HUDEP-2 (cell line): ENCODE measurements around the gene HHLA2.
"Not testable (repeated sequence)": the region's sequence is repeated elsewhere in the genome, so short reads cannot be mapped to it uniquely, and the experiment has no call there.

ENCODE experiments used
- DNase-seq, 76 experiments: peaks; one replicate each; lab custom pipeline; 2025; ENCODE audit not compliant: unreplicated experiment in 76 of 76; lab: John Stamatoyannopoulos, UW

Gene HHLA2, protein sequence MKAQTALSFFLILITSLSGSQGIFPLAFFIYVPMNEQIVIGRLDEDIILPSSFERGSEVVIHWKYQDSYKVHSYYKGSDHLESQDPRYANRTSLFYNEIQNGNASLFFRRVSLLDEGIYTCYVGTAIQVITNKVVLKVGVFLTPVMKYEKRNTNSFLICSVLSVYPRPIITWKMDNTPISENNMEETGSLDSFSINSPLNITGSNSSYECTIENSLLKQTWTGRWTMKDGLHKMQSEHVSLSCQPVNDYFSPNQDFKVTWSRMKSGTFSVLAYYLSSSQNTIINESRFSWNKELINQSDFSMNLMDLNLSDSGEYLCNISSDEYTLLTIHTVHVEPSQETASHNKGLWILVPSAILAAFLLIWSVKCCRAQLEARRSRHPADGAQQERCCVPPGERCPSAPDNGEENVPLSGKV

DNA sequence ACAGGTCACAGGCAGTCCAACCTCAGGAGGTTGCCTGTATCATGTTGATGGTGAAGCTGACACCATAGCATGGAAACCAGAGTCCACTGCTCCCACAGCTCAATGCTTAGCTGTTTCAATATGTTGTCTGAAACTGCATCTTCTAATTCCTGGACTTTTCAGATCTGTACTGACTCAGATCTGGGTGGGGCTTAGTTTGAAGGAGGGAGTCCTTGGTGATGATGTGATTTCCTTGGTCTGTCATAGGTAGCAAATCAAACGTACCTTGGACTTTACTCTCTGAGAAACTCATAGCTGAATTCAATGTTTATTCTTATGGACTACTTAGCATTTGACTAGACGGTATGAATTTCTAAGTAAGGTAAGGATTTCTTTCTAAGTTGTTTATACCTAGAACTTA, at the start of gene HHLA2:
HHLA2 (plus strand) TSS at position 310 of the 400 bp plus-strand sequence. CDS start 55,266 bp downstream, outside the sequence.
- no peak for DNase-seq

DNA sequence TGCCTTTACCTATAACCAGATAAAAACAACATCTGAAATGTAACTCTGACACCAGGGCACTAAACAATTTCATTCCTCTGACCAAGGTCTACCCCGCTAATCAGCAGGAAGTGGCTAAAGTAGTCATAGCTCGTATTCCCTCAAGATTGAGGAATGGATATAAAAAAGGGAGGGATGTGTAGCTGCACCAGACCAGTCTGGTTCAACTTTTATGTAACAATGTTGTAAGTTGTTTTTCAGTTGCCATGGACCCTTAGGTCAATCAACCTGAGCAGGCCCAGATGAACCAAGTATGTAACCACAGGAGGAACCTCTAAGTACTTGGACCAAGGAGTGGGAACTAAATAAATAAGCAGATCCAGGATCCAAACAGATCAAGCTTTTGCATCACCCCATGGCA, 45.7 kb upstream of the HHLA2 start:
- DNase-seq: no peak

DNA sequence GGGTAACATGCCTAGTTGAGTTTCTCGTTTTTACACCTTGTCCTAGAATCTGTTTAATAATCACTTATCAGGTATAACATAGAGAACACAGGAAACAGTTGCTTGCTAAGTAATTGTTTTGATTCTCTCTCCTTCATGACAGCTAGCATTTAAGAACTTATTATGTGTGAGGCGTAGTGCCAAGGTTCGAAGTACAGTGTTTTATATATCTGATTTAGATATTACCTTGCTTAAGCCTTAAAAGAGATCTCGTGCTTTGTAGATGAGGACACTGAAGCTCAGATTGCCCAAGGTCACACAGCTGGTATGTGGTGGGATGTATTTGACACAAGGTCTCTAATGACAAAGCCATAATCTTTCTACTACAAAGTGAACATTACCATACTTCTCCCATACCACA, 45.1 kb upstream of the HHLA2 start:
- no peak for DNase-seq

DNA sequence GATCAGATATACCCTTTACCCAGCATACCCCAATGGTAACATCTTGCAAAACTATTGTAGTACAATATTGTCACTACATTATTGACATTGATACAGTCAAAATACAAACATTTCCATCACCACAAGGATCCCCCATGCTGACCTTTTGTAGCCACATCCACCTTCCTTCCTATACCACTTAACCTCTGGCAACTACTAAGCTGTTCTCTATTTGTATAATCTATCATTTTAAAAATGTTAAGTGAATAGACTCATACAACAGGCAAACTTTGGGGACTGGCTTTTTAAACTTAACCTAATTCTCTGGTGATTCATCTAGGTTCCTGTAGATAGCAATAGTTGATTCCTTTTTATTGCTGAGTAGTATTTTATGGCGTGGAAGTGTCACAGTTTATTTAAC, 44.5 kb upstream of the HHLA2 start:
- DNase-seq: no peak

DNA sequence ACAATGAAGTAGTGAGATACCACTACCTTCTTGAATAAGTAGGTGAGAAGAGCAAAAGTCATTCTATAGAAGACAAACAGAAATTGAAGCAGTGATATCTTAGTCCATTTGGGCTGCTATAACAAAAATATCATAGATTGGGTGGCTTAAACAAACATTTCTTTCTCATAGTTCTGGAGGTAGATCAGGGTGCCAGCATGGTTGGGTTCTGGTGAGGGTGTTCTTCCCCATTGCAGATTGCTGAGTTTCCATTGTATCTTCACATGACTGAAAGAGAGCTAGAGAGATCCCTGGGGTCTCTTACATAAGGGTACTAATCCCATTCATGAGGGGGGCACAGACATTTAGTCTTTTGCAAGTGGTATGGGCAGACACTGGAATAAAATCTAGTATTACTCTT, 41.2 kb upstream of the HHLA2 start:
- no peak for DNase-seq

DNA sequence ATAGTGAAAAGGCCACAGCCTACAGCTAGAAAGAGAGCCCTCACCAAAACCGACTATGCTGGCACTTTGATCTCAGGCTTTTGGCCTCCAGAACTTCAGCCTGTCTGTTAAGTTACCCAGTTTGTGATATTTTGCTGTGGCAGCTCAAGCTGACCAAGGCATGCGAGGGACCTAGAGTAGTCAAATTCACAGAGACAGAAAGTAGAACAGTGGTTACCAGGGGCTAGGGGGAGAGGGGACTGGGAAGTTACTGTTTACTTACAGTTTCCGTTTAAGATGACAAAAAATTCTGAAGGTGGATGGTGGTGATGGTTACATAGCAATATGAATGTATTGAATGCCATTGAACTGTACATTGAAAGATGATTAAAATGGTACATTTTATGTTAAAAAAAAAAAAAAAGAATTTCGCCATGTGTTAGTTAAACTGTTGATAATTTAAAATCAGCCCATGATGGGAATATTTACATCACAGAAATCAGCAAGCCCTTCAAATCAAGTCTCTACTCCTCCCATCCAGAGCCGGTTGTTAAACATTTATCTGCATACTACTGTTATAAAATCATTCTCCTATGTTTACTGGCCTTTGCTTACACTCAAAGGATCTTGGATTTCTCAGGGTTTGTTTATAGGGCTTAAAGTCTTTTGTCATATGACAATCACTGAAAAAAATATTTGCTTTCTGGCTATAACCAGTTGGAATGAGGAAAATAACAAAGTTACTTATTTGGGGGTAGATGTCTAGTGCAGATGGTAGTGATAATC, 31.6 kb upstream of the HHLA2 start:
- not testable (repeated sequence) for DNase-seq

DNA sequence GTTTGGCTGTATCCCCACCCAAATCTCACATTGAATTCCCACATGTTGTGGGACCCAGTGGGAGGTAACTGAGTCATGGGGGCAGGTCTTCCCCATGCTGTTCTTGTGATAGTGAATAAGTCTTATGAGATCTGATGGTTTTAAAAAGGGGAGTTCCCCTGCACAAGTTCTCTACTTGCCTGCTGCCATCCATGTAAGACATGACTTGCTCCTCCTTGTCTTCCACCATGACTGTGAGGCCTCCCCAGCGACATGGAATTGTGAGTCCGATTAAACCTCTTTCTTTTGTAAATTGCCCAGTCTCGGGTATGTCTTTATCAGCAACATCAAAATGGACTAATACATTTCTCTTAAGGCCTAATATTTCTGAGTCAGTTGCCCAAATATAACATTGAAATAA, 28.1 kb upstream of the HHLA2 start:
- DNase-seq: not testable (repeated sequence)

DNA sequence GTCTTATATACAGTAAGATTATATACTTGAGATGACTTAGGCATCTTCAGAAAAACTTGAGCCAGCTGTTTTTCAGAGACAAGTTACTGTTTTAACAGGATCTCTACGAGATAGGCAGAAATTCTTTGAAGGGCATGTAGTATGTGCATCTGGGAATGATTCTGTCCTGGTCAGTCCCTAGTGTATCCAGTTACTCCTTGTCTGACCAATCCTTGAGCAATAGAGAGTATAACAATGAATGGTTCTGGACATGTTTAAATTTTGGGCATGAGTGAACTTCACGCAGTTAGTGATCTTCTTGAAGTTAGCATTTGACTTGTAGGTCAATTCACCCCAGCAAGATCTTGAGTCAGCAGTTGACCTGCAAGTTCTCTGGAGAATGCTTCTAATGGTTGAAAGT, 24.7 kb upstream of the HHLA2 start:
- no peak for DNase-seq

DNA sequence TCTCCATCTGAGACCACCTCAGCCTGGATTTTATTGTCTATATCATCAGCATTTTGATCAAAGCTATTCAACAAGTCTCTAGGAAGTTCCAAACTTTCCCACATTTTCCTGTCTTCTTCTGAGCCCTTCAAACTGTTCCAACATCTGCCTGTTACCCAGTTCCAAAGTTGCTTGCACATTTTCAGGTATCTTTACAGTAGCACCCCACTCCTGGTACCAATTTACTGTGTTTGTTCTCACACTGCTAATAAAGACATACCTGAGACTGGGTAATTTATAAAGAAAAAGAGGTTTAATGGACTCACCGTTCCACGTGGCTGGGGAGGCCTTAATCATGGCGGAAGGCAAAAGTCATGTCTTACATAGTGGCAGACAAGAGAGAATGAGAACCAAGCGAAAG, 17.3 kb upstream of the HHLA2 start:
- not testable (repeated sequence) for DNase-seq

DNA sequence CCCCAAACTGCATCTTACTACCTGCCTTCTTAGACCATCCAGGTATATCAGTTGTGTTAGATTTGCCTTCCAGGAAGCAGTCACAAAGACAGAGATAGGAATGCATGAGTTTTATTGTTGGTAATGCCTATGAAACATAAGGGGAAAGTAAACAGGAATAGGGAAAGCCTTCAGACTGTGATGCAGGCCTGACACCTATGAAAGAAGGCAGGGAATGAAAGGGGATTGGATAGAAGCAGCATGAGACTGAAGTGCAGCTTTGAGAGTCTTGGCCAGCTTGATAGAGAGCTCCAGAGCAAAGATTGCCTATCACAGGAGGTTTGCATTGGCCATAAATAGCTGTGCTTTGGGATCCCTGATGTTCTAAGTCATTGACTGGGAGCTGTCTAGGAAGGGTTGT, 15.9 kb upstream of the HHLA2 start:
- no peak for DNase-seq

DNA sequence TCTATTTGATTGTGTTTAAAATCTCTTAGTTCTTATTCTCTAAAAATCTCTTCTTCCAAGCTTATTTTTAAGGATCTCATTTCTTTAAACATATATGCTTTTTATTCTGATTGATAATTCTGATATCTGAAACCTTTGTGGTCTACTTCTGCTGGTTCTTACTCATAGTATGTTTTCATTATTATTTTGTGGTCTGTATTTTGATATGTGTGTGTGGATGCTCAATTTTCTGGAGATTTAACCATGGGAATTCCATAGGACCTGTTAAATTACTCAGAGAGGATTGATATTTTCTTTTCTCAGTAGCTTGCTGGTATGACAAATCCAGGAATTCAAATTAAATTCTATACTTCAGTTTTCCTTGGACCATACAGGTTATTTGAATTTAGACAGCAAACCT, 14.7 kb upstream of the HHLA2 start:
- DNase-seq: no peak

DNA sequence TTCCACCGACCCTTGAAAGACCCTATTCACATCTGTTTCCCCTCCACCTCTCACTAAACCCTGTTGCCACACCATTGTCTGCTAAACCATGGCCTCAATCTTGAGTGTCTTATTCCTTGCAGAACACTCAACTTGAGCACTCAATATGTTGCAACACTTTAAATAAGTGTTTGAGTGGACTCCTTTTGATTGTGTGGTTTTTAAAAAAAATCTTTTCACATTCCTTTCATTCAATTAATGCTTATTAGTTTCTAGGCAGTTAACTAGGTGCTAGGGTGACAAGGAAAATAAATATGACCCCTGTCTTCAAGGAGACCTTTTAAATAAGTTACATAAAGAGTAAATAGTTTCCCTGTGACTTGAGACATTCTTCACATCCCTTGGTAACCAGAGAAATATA, 13.3 kb upstream of the HHLA2 start:
- DNase-seq: no peak

DNA sequence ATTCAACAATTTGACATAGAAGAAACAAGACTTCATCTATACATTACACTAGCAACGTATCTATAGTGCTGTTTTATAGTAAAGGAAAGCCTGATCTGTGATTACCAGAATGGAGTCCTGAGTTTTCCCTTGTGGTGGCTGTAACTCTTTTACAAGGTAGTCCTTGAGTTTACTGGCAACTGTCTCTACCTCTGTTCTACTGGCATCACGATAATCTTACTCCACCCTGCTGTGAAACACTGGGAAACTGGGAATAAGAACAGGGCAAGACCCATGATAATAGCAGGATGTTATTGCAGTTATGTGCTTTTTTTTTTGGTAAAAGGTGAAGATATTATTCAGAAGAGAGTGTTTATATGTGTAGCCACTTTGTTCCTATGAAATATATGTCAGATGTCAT, 12.4 kb upstream of the HHLA2 start:
- DNase-seq: no peak

DNA sequence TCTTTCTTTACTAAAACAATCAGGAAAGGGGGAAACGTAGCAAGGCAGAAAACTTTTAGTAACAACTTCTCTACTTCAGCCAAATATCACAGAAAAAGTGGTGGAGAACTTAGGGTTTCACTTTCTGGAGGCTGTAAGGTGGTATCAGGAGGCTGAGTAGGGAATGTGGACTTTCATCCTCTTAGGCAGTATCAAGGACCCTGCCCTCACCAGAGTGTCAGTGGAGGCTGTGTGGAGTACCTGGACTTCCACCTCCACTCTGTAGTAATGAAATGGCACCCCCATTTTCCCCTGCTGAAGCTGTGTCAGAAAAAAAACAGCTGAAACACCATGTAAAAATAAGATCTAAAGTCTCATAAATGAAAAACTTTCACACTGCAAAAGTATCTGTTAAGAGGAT, 11.2 kb upstream of the HHLA2 start:
- no peak for DNase-seq

DNA sequence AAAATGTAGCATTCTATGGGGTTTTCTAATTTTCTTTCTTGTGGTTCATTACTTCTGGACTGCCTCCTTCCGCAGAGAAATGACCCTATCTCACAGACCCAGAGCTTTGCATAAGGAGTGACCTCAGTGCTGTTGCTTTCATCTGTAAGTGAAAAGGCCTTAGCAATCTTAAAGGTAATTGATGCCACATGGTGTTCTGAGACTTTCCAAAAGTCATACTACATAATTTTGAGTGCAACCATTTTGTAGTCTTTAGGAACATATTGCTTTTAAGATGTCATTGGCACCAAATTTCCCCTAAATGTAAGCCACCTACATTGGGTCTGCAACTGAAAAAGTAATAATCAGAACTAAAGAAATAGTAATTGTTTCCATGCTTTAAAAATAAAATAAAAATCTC, 9.2 kb upstream of the HHLA2 start:
- no peak for DNase-seq

DNA sequence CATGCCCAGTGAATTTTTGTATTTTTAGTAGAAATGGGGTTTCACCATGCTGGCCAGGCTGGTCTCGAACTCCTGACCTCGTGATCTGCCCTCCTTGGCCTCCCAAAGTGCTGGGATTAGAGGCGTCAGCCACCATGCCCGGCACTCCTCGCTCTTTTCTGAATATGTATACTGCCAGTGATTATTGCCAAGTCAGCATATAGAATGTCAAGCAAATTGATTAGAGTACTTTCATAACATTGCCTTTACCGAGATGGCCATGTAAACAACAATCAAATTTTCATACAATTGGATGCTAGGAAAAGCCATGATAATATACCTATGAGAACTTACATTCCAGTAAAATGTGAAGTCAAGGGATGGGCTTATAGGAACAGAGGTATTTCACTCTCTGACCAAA, 8.2 kb upstream of the HHLA2 start:
- DNase-seq: not testable (repeated sequence)

DNA sequence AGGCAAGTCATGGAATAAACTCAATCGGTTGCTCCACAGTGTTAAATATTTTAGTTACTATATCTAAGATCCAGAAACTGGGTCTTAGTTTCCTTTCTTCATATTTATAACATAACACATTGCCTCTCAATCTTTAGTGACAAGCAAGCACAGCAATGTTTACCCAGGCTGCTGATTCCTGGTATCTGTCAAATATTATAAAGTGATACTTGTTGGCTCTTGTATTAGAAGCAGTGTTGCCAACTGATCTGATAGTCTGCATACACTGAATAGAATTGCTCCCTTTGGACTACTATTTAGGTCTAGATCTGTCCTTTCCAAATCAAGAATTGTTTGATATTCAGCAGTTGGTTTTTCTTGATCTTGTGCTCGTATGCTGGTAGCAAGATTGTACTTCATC, 7.2 kb upstream of the HHLA2 start:
- DNase-seq: no peak

DNA sequence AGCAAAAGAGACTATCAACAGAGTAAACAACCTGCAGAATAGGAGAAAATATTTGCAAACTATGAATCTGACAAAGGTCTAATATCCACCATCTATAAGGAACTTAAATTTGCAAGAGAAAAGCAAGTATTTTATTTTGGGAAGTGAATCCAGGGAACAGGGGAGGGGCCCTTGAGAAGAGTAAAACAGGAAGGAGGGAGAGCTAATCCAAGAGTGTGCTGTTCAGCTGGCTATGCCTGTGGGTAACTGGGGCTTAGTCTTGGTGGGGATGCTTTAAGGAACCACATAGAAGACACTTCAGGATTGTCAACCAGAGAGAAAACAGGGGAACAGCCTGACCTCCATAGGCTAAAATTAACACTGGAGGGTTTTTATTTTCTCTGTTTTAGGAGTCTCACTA, 3.9 kb upstream of the HHLA2 start:
- no peak for DNase-seq

DNA sequence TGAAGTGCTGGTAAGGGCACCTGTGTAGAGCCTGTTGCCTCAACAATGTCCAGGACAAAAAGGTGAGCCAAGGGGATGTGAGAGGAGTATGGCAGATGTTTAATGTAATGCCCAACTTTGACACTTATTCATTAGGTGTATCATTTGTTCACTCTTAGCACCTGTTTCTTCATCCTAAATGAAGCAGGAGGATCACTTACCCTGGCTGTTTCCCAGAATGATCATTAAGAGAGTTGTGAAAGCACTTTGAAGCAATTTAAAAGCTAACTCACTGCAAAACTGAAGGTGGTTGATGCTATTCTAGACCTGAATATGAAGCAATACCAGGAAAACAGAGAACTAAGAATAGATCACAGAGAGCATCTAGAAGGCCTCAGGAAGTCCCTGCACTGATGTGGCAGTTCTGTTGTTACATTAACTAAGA, 3.4 kb upstream of the HHLA2 start:
- DNase-seq: no peak

DNA sequence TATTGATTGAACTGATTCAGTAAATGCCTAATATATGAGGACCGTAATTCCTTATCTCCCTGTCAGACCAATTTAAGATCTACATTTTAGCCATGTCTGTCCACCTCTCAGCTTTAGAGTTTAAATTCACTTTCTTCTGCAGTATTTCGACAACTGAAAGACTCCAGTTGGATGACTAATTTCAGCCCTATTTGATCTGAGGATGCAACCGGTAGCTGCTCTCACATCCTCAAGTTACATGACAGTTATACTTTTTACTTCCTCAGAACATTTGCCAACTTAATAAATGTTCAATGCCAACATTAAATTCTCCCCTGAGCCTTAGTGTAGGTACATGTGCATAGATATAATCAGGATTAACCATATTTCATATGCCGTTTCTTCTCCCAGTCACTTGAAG, 2.5 kb upstream of the HHLA2 start:
- no peak for DNase-seq

DNA sequence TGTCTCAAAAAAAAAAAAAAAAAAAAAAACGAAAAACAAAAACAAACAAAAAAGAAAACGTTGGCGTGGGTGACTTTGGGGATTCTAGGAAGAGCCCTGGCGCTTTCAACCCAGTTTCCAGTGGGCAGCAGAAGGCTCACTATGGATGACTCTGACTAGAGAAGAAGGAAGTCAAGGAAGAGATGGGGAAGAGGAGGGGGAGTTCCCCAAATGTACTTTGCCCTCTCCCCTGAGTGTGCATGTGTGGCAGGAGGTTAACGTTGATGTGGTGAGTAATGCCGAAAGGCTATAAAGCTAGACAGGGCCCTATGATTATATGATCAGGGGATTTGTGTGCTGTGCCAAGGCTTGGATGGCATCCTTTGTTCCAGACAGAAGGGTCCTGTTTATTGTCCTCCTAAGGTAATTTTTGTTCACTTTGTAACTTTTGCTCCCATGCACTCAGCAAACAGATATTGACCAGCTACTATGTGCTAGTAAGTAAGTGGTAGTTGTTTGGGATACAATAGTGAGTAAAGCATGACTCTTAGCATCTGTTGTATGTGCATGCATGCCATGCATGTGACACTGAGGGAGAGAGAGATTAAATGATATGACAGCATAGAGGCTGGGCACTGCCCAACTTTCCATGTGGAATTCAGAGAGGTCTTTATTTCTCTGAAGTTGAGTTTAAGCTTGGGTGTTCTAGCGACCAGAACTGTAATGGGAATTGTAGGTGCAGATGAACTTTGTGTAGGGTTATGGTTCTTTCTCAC, 750 bp upstream of the HHLA2 start:
- DNase-seq: no peak
